GM19372 (cell line): ENCODE data around the gene DPPA3.
"Not testable (repeated sequence)": the region's sequence is repeated elsewhere in the genome, so short reads cannot be mapped to it uniquely, and the experiment has no call there.

Experiments used
- ATAC-seq: cut with Tn5 transposase; IDR thresholded peaks from one replicate; pipeline ENCODE4 v1.9.1; 2021; ENCODE audit warnings: mild to moderate bottlenecking, low read depth, moderate library complexity; ENCODE audit not compliant: unreplicated experiment

Gene DPPA3

GRCh38 chr12:7729746-7730145, 18.5 kb downstream of the DPPA3 start:
- no peak for ATAC-seq

- ATAC-seq: not testable (repeated sequence)
Observed at GRCh38 chr12:7730984-7731383, 19.8 kb downstream of the DPPA3 start.

- no peak for ATAC-seq
Observed at GRCh38 chr12:7731486-7731885, 20.3 kb downstream of the DPPA3 start.

- no peak for ATAC-seq
Observed at GRCh38 chr12:7732993-7733392, 21.8 kb downstream of the DPPA3 start.

- ATAC-seq: no peak
Observed at GRCh38 chr12:7747246-7747645, 36.0 kb downstream of the DPPA3 start, which contains the start of gene CLEC4C. TSS of gene CLEC4C (minus strand) at chr12:7747375. CDS start at chr12:7747348, 27 bp downstream.

GRCh38 chr12:7748852-7749251, 37.6 kb downstream of the DPPA3 start:
- ATAC-seq: no peak

- no peak for ATAC-seq
Observed at GRCh38 chr12:7749442-7749841, 38.2 kb downstream of the DPPA3 start.

- no peak for ATAC-seq
Observed at GRCh38 chr12:7750350-7750749, 39.1 kb downstream of the DPPA3 start.

GRCh38 chr12:7751394-7751793, 40.2 kb downstream of the DPPA3 start:
- ATAC-seq: no peak

- ATAC-seq: not testable (repeated sequence)
Observed at GRCh38 chr12:7751941-7752922, 41.0 kb downstream of the DPPA3 start.

- ATAC-seq: not testable (repeated sequence)
Observed at GRCh38 chr12:7755668-7756067, 44.4 kb downstream of the DPPA3 start.

GRCh38 chr12:7756993-7757392, 45.8 kb downstream of the DPPA3 start:
- ATAC-seq: no peak

- no peak for ATAC-seq
Observed at GRCh38 chr12:7758766-7759140, 47.5 kb downstream of the DPPA3 start.
